ENCODE measurements around the gene PLD4.

Gene PLD4

DNA sequence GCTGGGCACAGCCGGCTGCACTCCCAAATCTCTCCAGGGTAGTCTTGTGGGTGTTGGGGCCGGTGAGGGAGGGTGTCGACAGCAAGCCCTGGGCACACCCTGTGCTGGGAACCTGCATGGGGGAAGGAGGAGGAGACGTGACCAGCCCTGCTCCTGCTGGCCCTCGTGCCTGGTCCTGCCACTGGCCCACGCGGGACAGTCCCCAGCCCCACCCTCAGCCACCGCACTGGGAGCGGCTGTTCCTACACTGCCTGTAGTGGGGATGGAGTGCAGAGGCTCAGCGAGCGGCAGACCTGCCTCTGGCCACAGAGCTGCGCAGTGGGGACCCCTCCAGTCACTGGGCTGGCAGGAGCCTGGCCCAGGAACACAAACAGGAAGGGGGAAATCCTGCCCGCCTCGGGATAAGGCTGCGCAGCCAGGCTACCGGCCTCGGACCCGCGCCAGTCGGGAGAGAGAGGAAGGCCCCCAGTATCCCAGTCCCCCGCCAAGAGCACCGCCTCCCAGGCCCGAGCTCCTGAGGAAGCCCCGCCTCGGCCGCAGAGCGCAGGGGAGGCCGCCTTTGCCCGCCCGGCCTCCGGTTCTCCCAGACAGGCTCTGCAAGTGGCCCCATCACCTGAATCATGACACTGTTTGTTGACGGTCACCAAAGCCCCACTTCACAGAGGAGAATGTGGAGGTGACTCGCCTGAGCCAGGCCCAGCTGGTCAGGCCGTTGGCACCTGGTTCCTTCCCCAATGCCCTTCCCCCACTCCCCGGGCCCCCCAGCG lies 42.9 kb downstream of the PLD4 start:
- H4K20me1 ChIP-seq = peaks cover 0 to 25% (median 0%) of the 10 kb centered on the region in 11 experiments; a peak in 3 of 22 replicates
- peaks cover 29 to 56% (median 47%) of the 10 kb centered on the region in 10 experiments for H3K4me1 ChIP-seq
- H3K9ac ChIP-seq = peak overlapping the region; percentile 8 to 63 (median 40); a peak in 16 of 22 replicates
- H3K36me3 ChIP-seq = no peaks in the 10 kb centered on the region
- peak overlapping the region in 8 of 10 experiments; percentile 12 to 50 (median 26); a peak in 11 of 20 replicates for H3K4me3 ChIP-seq
- H3K27ac ChIP-seq = 0 out of 22 replicates have a peak overlapping the region, but pooled peaks of 1 of the 11 experiments have one; percentile 35
- no peak for TF ChIP-seq Cebpa-rat (IDR thresholded peaks at IDR 0.05)
- no peaks in the 10 kb centered on the region for H3K9me3 ChIP-seq (replicated peaks in 1 of 11)
- peaks cover 0 to 26% (median 0%) of the 10 kb centered on the region in 11 experiments; a peak in 5 of 22 replicates for H3K27me3 ChIP-seq
- peak overlapping the region; percentile 74 to 95 (median 88) for H3K4me2 ChIP-seq

DNA sequence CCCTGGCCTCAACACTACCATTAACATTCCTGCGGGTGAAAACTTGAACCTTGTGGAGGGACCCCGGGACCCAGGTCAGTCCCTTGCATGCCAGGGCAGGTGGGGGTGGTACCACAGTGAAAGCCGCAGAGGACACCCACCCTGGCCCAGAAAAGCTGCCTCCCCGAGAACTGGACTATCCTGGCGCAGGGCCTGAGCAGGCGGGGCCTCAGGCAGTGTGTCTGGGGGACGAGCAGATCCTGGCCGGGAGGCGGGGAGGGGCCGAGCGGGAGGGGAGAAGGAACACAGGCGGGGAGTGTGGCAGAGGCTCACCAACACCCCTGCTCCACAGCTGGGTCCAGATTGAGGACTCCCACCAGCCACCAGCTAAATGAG lies 43.5 kb downstream of the PLD4 start:
- Histone ChIP-seq H3K27me3 (peaks cover 0 to 26% (median 0%) of the 10 kb centered on the region in 11 experiments; a peak in 5 of 22 replicates), H3K36me3 (no peaks in the 10 kb centered on the region), H3K4me2 (peak overlapping the region; percentile 74 to 95 (median 88)), H3K4me3 (peak overlapping the region in 7 of 10 experiments; percentile 12 to 50 (median 27); a peak in 7 of 20 replicates), H3K9me3 (replicated peaks in 1 of 11) (no peaks in the 10 kb centered on the region), H4K20me1 (peaks cover 0 to 25% (median 0%) of the 10 kb centered on the region in 11 experiments; a peak in 3 of 22 replicates), H3K9ac (peak overlapping the region in 6 of 11 experiments; percentile 38 to 63 (median 50); a peak in 7 of 22 replicates), H3K27ac (no peak overlapping the region), H3K4me1 (peaks cover 34 to 61% (median 52%) of the 10 kb centered on the region in 10 experiments)
- no peak for TF ChIP-seq Cebpa-rat (IDR thresholded peaks at IDR 0.05)

GRCh38 chr14:104968541-104969401 lies 44.1 kb downstream of the PLD4 start:
- Histone ChIP-seq H3K4me1 (peaks cover 37 to 65% (median 55%) of the 10 kb centered on the region in 10 experiments), H3K4me2 (peak overlapping the region; percentile 74 to 95 (median 88)), H3K27ac (0 out of 22 replicates have a peak overlapping the region, but pooled peaks of 1 of the 11 experiments have one; percentile 0), H3K9me3 (replicated peaks in 1 of 11) (no peaks in the 10 kb centered on the region), H4K20me1 (peaks cover 0 to 25% (median 0%) of the 10 kb centered on the region in 11 experiments; a peak in 3 of 22 replicates), H3K4me3 (peak overlapping the region in 2 of 10 experiments; percentile 24 to 50; a peak in 1 of 20 replicates), H3K36me3 (no peaks in the 10 kb centered on the region), H3K9ac (peak overlapping the region in 4 of 11 experiments; percentile 40 to 63 (median 54); a peak in 5 of 22 replicates), H3K27me3 (peaks cover 0 to 26% (median 0%) of the 10 kb centered on the region in 11 experiments; a peak in 5 of 22 replicates)
- TF ChIP-seq Cebpa-rat (IDR thresholded peaks at IDR 0.05) = no peak

- Histone ChIP-seq H3K36me3 (no peaks in the 10 kb centered on the region), H3K9me3 (replicated peaks in 1 of 11) (no peaks in the 10 kb centered on the region), H4K20me1 (peaks cover 0 to 31% (median 0%) of the 10 kb centered on the region in 11 experiments; a peak in 3 of 22 replicates), H3K4me3 (no peak overlapping the region), H3K4me2 (peak overlapping the region in 5 of 11 experiments; percentile 13 to 87 (median 52); a peak in 5 of 22 replicates), H3K9ac (no peak overlapping the region), H3K27ac (no peak overlapping the region), H3K27me3 (peaks cover 0 to 26% (median 0%) of the 10 kb centered on the region in 11 experiments; a peak in 5 of 22 replicates), H3K4me1 (peaks cover 37 to 63% (median 55%) of the 10 kb centered on the region in 10 experiments)
- no peak for TF ChIP-seq Cebpa-rat (IDR thresholded peaks at IDR 0.05)
Observed at GRCh38 chr14:104969741-104970230, 45.1 kb downstream of the PLD4 start.

DNA sequence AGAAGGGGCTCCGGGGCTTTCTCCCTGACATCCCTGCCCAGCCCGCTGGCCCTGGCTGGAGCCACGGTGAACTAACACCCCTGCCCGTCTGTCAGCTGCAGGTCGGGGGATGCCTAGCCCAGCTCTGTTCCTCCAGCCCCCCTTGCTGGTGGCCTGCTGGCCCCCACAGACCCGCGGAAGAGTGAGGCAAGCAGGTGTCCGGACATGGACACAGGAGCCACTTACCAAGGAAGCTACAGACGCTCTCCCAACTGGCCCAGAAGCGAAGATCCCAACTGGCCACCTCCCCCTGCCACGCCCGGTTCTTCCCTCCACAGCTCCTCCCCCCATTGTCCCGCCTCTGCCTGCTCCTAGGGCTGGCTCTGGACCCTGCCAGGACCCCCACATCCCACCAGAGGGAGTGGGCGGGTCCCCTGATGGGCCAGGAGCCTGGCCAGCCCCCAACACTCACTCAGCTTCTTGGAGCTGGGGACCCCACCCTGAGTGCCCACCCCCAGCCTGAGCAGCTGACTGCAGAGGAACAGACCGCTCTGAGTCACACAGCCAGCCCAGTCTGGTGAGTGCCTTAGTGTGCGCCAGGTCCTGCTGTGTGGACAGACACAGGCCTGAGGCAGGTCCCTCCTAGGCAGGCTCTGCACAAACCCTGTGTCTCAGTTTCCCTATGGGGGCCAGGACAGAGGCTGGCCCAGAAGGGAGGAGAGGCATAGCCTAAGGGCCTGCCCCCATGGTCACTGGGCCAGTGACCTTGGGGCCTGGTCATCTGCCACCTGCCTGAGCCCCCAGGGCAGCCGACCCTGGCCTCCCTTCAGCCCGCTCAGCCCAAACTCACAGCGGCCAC lies 45.8 kb downstream of the PLD4 start:
- no peaks in the 10 kb centered on the region for H3K36me3 ChIP-seq
- peaks cover 0 to 36% (median 0%) of the 10 kb centered on the region in 11 experiments; a peak in 6 of 22 replicates for H4K20me1 ChIP-seq
- H3K27ac ChIP-seq = no peak overlapping the region
- H3K9ac ChIP-seq = peak overlapping the region in 1 of 11 experiments; percentile 55; a peak in 1 of 22 replicates
- TF ChIP-seq Cebpa-rat (IDR thresholded peaks at IDR 0.05) = no peak
- no peaks in the 10 kb centered on the region for H3K9me3 ChIP-seq (replicated peaks in 1 of 11)
- H3K4me2 ChIP-seq = peak overlapping the region in 5 of 11 experiments; percentile 13 to 59 (median 48); a peak in 6 of 22 replicates
- H3K27me3 ChIP-seq = peaks cover 0 to 26% (median 0%) of the 10 kb centered on the region in 11 experiments; a peak in 5 of 22 replicates
- peaks cover 38 to 65% (median 56%) of the 10 kb centered on the region in 10 experiments for H3K4me1 ChIP-seq
- H3K4me3 ChIP-seq = no peak overlapping the region

- H3K4me3 ChIP-seq = no peak overlapping the region
- peak overlapping the region in 1 of 11 experiments; percentile 12; a peak in 1 of 22 replicates for H3K9ac ChIP-seq
- peaks cover 0 to 26% (median 0%) of the 10 kb centered on the region in 11 experiments; a peak in 5 of 22 replicates for H3K27me3 ChIP-seq
- H3K36me3 ChIP-seq = no peaks in the 10 kb centered on the region
- peaks cover 0 to 43% (median 4%) of the 10 kb centered on the region in 11 experiments; a peak in 10 of 22 replicates for H4K20me1 ChIP-seq
- H3K27ac ChIP-seq = no peak overlapping the region
- no peaks in the 10 kb centered on the region for H3K9me3 ChIP-seq (replicated peaks in 1 of 11)
- peak overlapping the region in 4 of 11 experiments; percentile 3 to 36 (median 33); a peak in 3 of 22 replicates for H3K4me2 ChIP-seq
- TF ChIP-seq Cebpa-rat (IDR thresholded peaks at IDR 0.05) = no peak
- peaks cover 48 to 73% (median 59%) of the 10 kb centered on the region in 10 experiments for H3K4me1 ChIP-seq
Observed at GRCh38 chr14:104971447-104972240, 47.0 kb downstream of the PLD4 start.

All from BLaER1 treated with 17β-estradiol and CSF1 and Interleukin-3, amounts not matched to agents 10 nM and 100 nM (cell line).